OCI-LY3 (cell line): ENCODE measurements around the gene LAMA3.

Source experiments
- EZH2phosphoT487 ChIP-seq: fragments of 200-600 bp; shearing (Covaris generic); IDR thresholded peaks from 2 replicates; pipeline ENCODE4 v1.6.1; 2018; ENCODE audit warnings: antibody characterized with exemption, mixed run types, low read depth
- TF ChIP-seq, protein P1 (sequence below): fragments of 200-600, 300-600 bp; sonication (generic); IDR thresholded peaks from 2 replicates; pipeline ENCODE4 v1.5.1; 2014; ENCODE audit warnings: antibody characterized with exemption, low read length, low read depth

DNA sequence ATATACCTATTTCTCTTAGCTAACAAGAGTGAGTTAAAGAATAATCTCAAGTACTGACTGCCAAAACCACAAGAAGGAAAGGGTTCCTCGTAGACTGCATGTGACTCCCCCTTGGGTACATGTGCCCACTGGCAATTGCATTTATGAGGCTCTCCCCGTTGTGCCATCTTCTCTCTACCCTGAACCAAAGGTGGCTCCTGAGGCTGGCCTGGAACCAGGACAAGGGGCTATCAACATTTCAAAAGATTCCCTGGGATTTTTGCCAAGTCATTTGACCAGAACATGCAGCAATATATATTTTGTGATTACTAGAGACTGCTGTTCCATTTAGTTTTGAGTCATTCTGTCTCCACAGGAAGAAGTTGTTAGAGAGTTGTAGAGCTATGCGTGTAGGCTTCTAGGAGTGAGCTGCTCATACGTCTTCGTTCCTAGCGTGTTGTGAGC lies 45.8 kb downstream of the LAMA3 start:
- TF ChIP-seq, protein P1, sequence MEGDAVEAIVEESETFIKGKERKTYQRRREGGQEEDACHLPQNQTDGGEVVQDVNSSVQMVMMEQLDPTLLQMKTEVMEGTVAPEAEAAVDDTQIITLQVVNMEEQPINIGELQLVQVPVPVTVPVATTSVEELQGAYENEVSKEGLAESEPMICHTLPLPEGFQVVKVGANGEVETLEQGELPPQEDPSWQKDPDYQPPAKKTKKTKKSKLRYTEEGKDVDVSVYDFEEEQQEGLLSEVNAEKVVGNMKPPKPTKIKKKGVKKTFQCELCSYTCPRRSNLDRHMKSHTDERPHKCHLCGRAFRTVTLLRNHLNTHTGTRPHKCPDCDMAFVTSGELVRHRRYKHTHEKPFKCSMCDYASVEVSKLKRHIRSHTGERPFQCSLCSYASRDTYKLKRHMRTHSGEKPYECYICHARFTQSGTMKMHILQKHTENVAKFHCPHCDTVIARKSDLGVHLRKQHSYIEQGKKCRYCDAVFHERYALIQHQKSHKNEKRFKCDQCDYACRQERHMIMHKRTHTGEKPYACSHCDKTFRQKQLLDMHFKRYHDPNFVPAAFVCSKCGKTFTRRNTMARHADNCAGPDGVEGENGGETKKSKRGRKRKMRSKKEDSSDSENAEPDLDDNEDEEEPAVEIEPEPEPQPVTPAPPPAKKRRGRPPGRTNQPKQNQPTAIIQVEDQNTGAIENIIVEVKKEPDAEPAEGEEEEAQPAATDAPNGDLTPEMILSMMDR: no peak
- no peak for TF ChIP-seq EZH2phosphoT487
